Common myeloid progenitor, CD34-positive (primary cell): ENCODE measurements around the gene PLXNA3.
A peak's percentile ranks its signal among the peaks of the same experiment; 100 is the strongest.

ENCODE experiments used
- CTCF ChIA-PET: fragments of 350-600 bp; sonication (Branson Sonifier 250); formaldehyde crosslinking; loops from one replicate; lab custom pipeline; 2021; ENCODE audit warnings: antibody characterized with exemption; lab: Charles Lee
- POLR2A ChIA-PET: fragments of 350-600 bp; sonication (Branson Sonifier 250); formaldehyde crosslinking; loops from one replicate; lab custom pipeline; 2021; ENCODE audit warnings: antibody characterized with exemption; lab: Charles Lee
- DNase-seq, 3 donors: peaks; one replicate each; pipeline versions ENCODE4 v3.0.0 to v3.0.0-alpha.2; 2013
- H3K27ac ChIP-seq, 2 experiments: 1 replicate in 1 of 2; 2 replicates in 1 of 2; pipeline ENCODE4 v1.7.0; 2013; ENCODE audit warnings: inconsistent platforms in 2 of 2, low read length in 2 of 2, mild to moderate bottlenecking in 2 of 2, low read depth in 1 of 2, moderate library complexity in 1 of 2; ENCODE audit not compliant: severe bottlenecking in 2 of 2, insufficient read depth in 1 of 2, poor library complexity in 1 of 2
- H3K27me3 ChIP-seq, 5 experiments: replicated peaks in 2 of 5; 1 replicate in 3 of 5; 2 replicates in 2 of 5; pipeline versions ENCODE4 v1.6.1 to v1.7.0; 2013; ENCODE audit warnings: low read length in 4 of 5, mild to moderate bottlenecking in 2 of 5, moderate library complexity in 2 of 5, inconsistent platforms in 1 of 5; ENCODE audit not compliant: insufficient read depth in 5 of 5, control insufficient read depth in 4 of 5
- H3K36me3 ChIP-seq, 4 experiments: 1 replicate in 2 of 4; 2 replicates in 2 of 4; pipeline versions ENCODE4 v1.6.1 to v1.7.0; 2013; ENCODE audit warnings: low read length in 3 of 4, control low read depth in 1 of 4, mild to moderate bottlenecking in 1 of 4; ENCODE audit not compliant: control insufficient read depth in 4 of 4, insufficient read depth in 4 of 4
- H3K4me1 ChIP-seq, 4 experiments: 1 replicate in 3 of 4; 2 replicates in 1 of 4; pipeline versions ENCODE4 v1.6.1 to v1.7.1; 2013; ENCODE audit warnings: low read length in 3 of 4, mild to moderate bottlenecking in 3 of 4, control low read depth in 1 of 4, inconsistent platforms in 1 of 4, moderate library complexity in 1 of 4; ENCODE audit not compliant: control insufficient read depth in 4 of 4, insufficient read depth in 4 of 4; ENCODE audit errors: control extremely low read depth in 1 of 4
- H3K4me3 ChIP-seq, 7 experiments: 1 replicate in 4 of 7; 2 replicates in 3 of 7; pipeline versions ENCODE4 v1.5.1 to v1.7.0; 2013; ENCODE audit warnings: mild to moderate bottlenecking in 7 of 7, low read length in 6 of 7, moderate library complexity in 6 of 7, inconsistent platforms in 2 of 7, low read depth in 2 of 7, control low read depth in 1 of 7; ENCODE audit not compliant: insufficient read depth in 4 of 7, control insufficient read depth in 1 of 7; ENCODE audit errors: extremely low read depth in 1 of 7
- H3K9me3 ChIP-seq, 5 experiments: 1 replicate in 4 of 5; 2 replicates in 1 of 5; pipeline versions ENCODE4 v1.6.1 to v1.7.1; 2013; ENCODE audit warnings: low read length in 4 of 5, mild to moderate bottlenecking in 2 of 5, inconsistent platforms in 1 of 5, low read depth in 1 of 5, moderate library complexity in 1 of 5; ENCODE audit not compliant: control insufficient read depth in 4 of 5, insufficient read depth in 2 of 5; ENCODE audit errors: control extremely low read depth in 1 of 5
- WGBS: methylation state at CpG from one replicate; pipeline ENCODE4 v1.1.5; 2013; ENCODE audit not compliant: insufficient coverage; 5-methylcytosine and 5-hydroxymethylcytosine counted together

Gene PLXNA3

GRCh38 chrX:154487518-154488290, 29.6 kb downstream of the PLXNA3 start:
- no peak overlapping the region for H3K27ac ChIP-seq
- peaks cover 0 to 36% (median 27%) of the 10 kb centered on the region in 4 experiments for H3K4me1 ChIP-seq
- ChIA-PET CTCF (interaction anchor here (0.9 to 1.4 kb wide), 2 partner anchors 42 to 78 kb away, joined by 3 read pairs; partner anchors contain the start of gene DNASE1L1), POLR2A (interaction anchor here (0.7 kb wide), 1 partner anchor 49 kb away, joined by 3 read pairs; no protein-coding TSS in a partner anchor)
- H3K9me3 ChIP-seq, result peaks cover 0 to 3% (median 0%) of the 10 kb centered on the region in 5 experiments
- H3K27me3 ChIP-seq, result peaks cover 0 to 9% (median 0%) of the 10 kb centered on the region in 5 experiments
- H3K4me3 ChIP-seq, result peak overlapping the region in 2 of 7 experiments; percentile 6 to 74
- DNase-seq, result no peak
- 97% methylated on average over 28 of the region's 28 CpGs for WGBS
- H3K36me3 ChIP-seq, result peaks cover 0 to 23% (median 10%) of the 10 kb centered on the region in 4 experiments

GRCh38 chrX:154488336-154489075, 30.4 kb downstream of the PLXNA3 start:
- DNase-seq, result no peak
- peaks cover 0 to 3% (median 0%) of the 10 kb centered on the region in 5 experiments for H3K9me3 ChIP-seq
- H3K4me1 ChIP-seq, result peaks cover 0 to 36% (median 27%) of the 10 kb centered on the region in 4 experiments
- CTCF ChIA-PET, result interaction anchor here (1.2 kb wide), 1 partner anchor 47 kb away, joined by 3 read pairs; no protein-coding TSS in a partner anchor
- peaks cover 0 to 23% (median 9%) of the 10 kb centered on the region in 4 experiments for H3K36me3 ChIP-seq
- peaks cover 0 to 9% (median 0%) of the 10 kb centered on the region in 5 experiments for H3K27me3 ChIP-seq
- no peak overlapping the region for H3K4me3 ChIP-seq
- POLR2A ChIA-PET, result no interaction called here
- no peak overlapping the region for H3K27ac ChIP-seq
- 96% methylated on average over 17 of the region's 20 CpGs for WGBS

- 100% methylated on average over 1 of the region's 4 CpGs for WGBS
- ChIA-PET POLR2A (interaction anchor here (0.7 to 1.5 kb wide), 2 partner anchors 11 to 27 kb away, joined by 4 to 8 read pairs; partner anchors contain the start of gene FAM3A), CTCF (interaction anchor here (0.8 to 1.2 kb wide), 2 partner anchors 46 to 116 kb away, joined by 3 read pairs; no protein-coding TSS in a partner anchor)
- Histone ChIP-seq H3K4me1 (peaks cover 0 to 35% (median 27%) of the 10 kb centered on the region in 4 experiments), H3K9me3 (peaks cover 0 to 3% (median 0%) of the 10 kb centered on the region in 5 experiments), H3K27me3 (peaks cover 0 to 9% (median 0%) of the 10 kb centered on the region in 5 experiments), H3K36me3 (peaks cover 0 to 21% (median 6%) of the 10 kb centered on the region in 4 experiments), H3K4me3 (peak overlapping the region in 1 of 7 experiments; percentile 80), H3K27ac (no peak overlapping the region)
- DNase-seq, result no peak
Observed at GRCh38 chrX:154489182-154489581, 31.1 kb downstream of the PLXNA3 start.

GRCh38 chrX:154490021-154490413, 31.9 kb downstream of the PLXNA3 start:
- Histone ChIP-seq H3K4me3 (peak overlapping the region; percentile 46 to 80 (median 64)), H3K36me3 (peaks cover 0 to 16% (median 2%) of the 10 kb centered on the region in 4 experiments), H3K27ac (peak overlapping the region in 1 of 2 experiments; percentile 75), H3K27me3 (peaks cover 0 to 8% (median 0%) of the 10 kb centered on the region in 5 experiments), H3K4me1 (peaks cover 0 to 29% (median 20%) of the 10 kb centered on the region in 4 experiments), H3K9me3 (peaks cover 0 to 3% (median 0%) of the 10 kb centered on the region in 5 experiments)
- POLR2A ChIA-PET, result interaction anchor here (0.7 to 1.5 kb wide), 6 partner anchors 9 to 92 kb away, joined by 3 to 12 read pairs (median 6); partner anchors contain the start of genes FAM3A and RPL10
- CTCF ChIA-PET, result interaction anchor here (0.8 to 1.4 kb wide), 4 partner anchors 46 to 117 kb away, joined by 3 to 4 read pairs (median 3); no protein-coding TSS in a partner anchor
- DNase-seq, result peak; percentile 22 to 68 (median 60)
- WGBS, result 15% methylated on average over 19 of the region's 19 CpGs

GRCh38 chrX:154490414-154491083, 32.5 kb downstream of the PLXNA3 start, which contains the start of gene SLC10A3:
Gene SLC10A3 (minus strand): TSS chrX:154490629. CDS start chrX:154488940, 1,689 bp downstream.
- peaks cover 0 to 13% (median 0%) of the 10 kb centered on the region in 4 experiments for H3K36me3 ChIP-seq
- H3K27me3 ChIP-seq, result peaks cover 0 to 5% (median 0%) of the 10 kb centered on the region in 5 experiments
- H3K9me3 ChIP-seq, result peaks cover 0 to 3% (median 0%) of the 10 kb centered on the region in 5 experiments
- ChIA-PET CTCF (interaction anchor here (1.2 to 1.4 kb wide), 2 partner anchors 59 to 117 kb away, joined by 3 to 4 read pairs; no protein-coding TSS in a partner anchor), POLR2A (interaction anchor here (0.9 to 1.5 kb wide), 6 partner anchors 10 to 93 kb away, joined by 3 to 12 read pairs (median 6); partner anchors contain the start of genes FAM3A and RPL10)
- H3K27ac ChIP-seq, result peak within 1 kb of the TSS; percentile 72 to 88
- H3K4me1 ChIP-seq, result peaks cover 0 to 25% (median 15%) of the 10 kb centered on the region in 4 experiments
- WGBS, result 37% methylated on average over 50 of the region's 71 CpGs
- peak; percentile 93 to 95 (median 95) for DNase-seq
- H3K4me3 ChIP-seq, result peak within 1 kb of the TSS; percentile 55 to 83 (median 68)

- peaks cover 0 to 5% (median 3%) of the 10 kb centered on the region in 4 experiments for H3K4me1 ChIP-seq
- no peak for DNase-seq
- H3K27ac ChIP-seq, result peak overlapping the region in 1 of 2 experiments; percentile 64
- no peak overlapping the region for H3K4me3 ChIP-seq
- ChIA-PET CTCF (no interaction called here), POLR2A (no interaction called here)
- H3K36me3 ChIP-seq, result no peaks in the 10 kb centered on the region
- no peaks in the 10 kb centered on the region for H3K9me3 ChIP-seq
- H3K27me3 ChIP-seq, result peaks cover 0 to 5% (median 0%) of the 10 kb centered on the region in 5 experiments
- 72% methylated on average over 3 of the region's 3 CpGs for WGBS
Observed at GRCh38 chrX:154494715-154495114, 36.6 kb downstream of the PLXNA3 start.
